ENCODE results near the gene LYRM9. TPM values are rescaled to one million over a fixed set of nuclear protein-coding genes. Genes with fewer than 3 reads are reported as not detected.

Gene LYRM9
- total and polyA plus RNA-seq, 2 of the 8 experiments (the other 6 are each of a cell fraction or from before 2014, with no cell fraction given): 4.3 to 5.2 TPM

DNA sequence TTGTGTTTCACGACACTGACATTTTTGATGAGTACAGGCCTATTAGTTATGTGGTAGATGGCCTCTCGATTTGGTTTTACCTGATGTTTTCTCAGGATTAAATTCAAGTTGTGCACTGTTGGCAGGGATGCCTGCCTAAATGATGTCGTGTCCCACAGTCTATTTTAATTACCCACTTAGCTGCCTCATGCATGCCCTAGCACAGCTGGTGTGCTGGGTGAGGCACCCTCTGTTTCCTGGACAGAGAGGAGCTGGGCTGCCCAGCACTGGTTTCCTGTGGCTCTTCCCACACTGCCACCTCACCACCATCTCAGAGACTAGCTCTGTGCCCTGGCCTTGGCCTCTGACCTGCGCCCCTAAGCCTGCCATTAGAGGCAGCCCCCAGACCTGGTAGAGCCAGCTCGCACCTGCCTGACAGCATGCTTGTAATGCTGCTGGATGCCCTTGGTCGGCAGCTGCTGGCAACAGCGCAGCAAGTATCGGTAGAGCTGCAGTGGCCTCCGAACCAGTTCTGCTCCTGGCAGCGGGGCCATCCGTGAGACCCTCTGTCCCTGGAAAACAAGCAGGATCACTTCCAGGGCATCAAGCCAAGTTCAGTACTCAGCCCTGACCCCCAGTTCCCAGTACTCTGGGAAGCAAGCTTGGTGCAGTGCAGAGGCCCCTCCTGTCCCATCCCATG lies 10.9 kb downstream of the LYRM9 start:
- H4K20me1 ChIP-seq (replicated peaks in 1 of 2; ENCODE audit: control insufficient read depth in 1 of 2, insufficient read depth in 2 of 2, low read length in 2 of 2): no peaks in the 10 kb centered on the region
- H3K9me3 ChIP-seq (ENCODE audit: insufficient read depth in 2 of 2, low read depth in 1 of 2, low read length in 1 of 2): no peaks in the 10 kb centered on the region
- H4K91ac ChIP-seq (replicated peaks; ENCODE audit: insufficient read length, low read length): no peak overlapping the region
- H3K36me3 ChIP-seq (ENCODE audit: control insufficient read depth in 2 of 4, insufficient read depth in 4 of 4, low read length in 3 of 4): no peaks in the 10 kb centered on the region
- no peaks in the 10 kb centered on the region for H3K23me2 ChIP-seq (ENCODE audit: low read depth, low read length)
- H3K18ac ChIP-seq (ENCODE audit: extremely low read depth, low read length): no peak overlapping the region
- H3K4me1 ChIP-seq (replicated peaks in 1 of 4; ENCODE audit: control insufficient read depth in 3 of 4, insufficient read depth in 4 of 4, low read length in 3 of 4): no peaks in the 10 kb centered on the region; a peak in 1 of 7 replicates
- no peak overlapping the region for H3K9ac ChIP-seq (replicated peaks in 1 of 4; ENCODE audit: extremely low read depth in 1 of 4, low read depth in 3 of 4, low read length in 3 of 4)
- ChIA-PET CTCF (ENCODE audit: partially characterized antibody) (interaction anchor here (0.7 to 16.1 kb wide), 18 partner anchors 8 to 480 kb away, joined by 3 to 299 read pairs (median 6); partner anchors contain the start of genes LYRM9 and NOS2), POLR2A (ENCODE audit: partially characterized antibody) (no interaction called here)
- no peak overlapping the region for H3K56ac ChIP-seq (replicated peaks; ENCODE audit: insufficient read length, low read depth, low read length)
- H3K79me2 ChIP-seq (ENCODE audit: control insufficient read depth in 1 of 2, insufficient read depth in 2 of 2, low read length in 2 of 2): no peaks in the 10 kb centered on the region
- no peak overlapping the region for H4K5ac ChIP-seq (ENCODE audit: insufficient read length, low read depth, low read length)
- 92% methylated on average over 11 of the region's 11 CpGs; no CpG with 5 or more reads in 1 of the 2 experiments for WGBS, 2 experiments (ENCODE audit: extremely low coverage in 1 of 2, insufficient coverage in 1 of 2, insufficient read length in 1 of 2, insufficient replicate concordance in 2 of 2, low coverage in 1 of 2, low lambda C conversion rate in 2 of 2, missing lambda C conversion rate in 1 of 2)
- H2AK5ac ChIP-seq (ENCODE audit: low read depth, low read length): no peak overlapping the region
- FAIRE-seq: no peak
- H2AFZ ChIP-seq (ENCODE audit: low read length): no peak overlapping the region
- H2BK12ac ChIP-seq (ENCODE audit: low read depth, low read length): no peak overlapping the region
- no peak for DNase-seq (ENCODE audit: low read depth in 1 of 2, low spot score in 2 of 2)
- H2BK120ac ChIP-seq (replicated peaks; ENCODE audit: low read depth, low read length): no peak overlapping the region
- H3K27ac ChIP-seq (ENCODE audit: low read depth, low read length): no peak overlapping the region
- H2BK5ac ChIP-seq (ENCODE audit: low read depth, low read length): no peak overlapping the region
- no peak overlapping the region for H3K4ac ChIP-seq (replicated peaks; ENCODE audit: insufficient read length, low read depth, low read length)
- H3K4me3 ChIP-seq (ENCODE audit: extremely low read depth in 1 of 4, insufficient read depth in 2 of 4, low read depth in 3 of 4, low read length in 4 of 4): no peak overlapping the region
- H3K79me1 ChIP-seq (ENCODE audit: low read depth, low read length): no peaks in the 10 kb centered on the region
- no peak overlapping the region for H3K23ac ChIP-seq (ENCODE audit: insufficient read length)
- H4K8ac ChIP-seq (ENCODE audit: extremely low read depth, insufficient read depth, low read length): no peak overlapping the region
- H3K27me3 ChIP-seq (replicated peaks in 1 of 4; ENCODE audit: control insufficient read depth in 3 of 4, extremely low read depth in 1 of 4, insufficient read depth in 3 of 4, low read length in 3 of 4): no peaks in the 10 kb centered on the region
- H2BK15ac ChIP-seq (ENCODE audit: low read length): no peak overlapping the region
- no peak overlapping the region for H3K4me2 ChIP-seq (ENCODE audit: insufficient read depth in 1 of 2, low read depth in 2 of 2, low read length in 2 of 2)
- no peak overlapping the region for H2BK20ac ChIP-seq (ENCODE audit: low read length)
- H3K14ac ChIP-seq (ENCODE audit: insufficient read length): no peak overlapping the region
- TF ChIP-seq BRCA1 (IDR thresholded peaks at IDR 0.05; ENCODE audit: low read depth, low read length): no peak
- no peak for TF ChIP-seq SIX5 (IDR thresholded peaks at IDR 0.05; ENCODE audit: low read depth, low read length)
- TF ChIP-seq SIRT6 (IDR thresholded peaks at IDR 0.05; ENCODE audit: low read length): no peak
- no peak for TF ChIP-seq TCF12 (IDR thresholded peaks at IDR 0.05; ENCODE audit: low read depth, low read length)
- no peak for TF ChIP-seq SP4 (IDR thresholded peaks at IDR 0.05; ENCODE audit: low read length)
- no peak for TF ChIP-seq POLR2AphosphoS5 (IDR thresholded peaks at IDR 0.05; ENCODE audit: low read depth, low read length)
- no peak for TF ChIP-seq EZH2 (IDR thresholded peaks at IDR 0.05; ENCODE audit: low read depth, low read length, severe bottlenecking)
- TF ChIP-seq PHF8 (conservative IDR thresholded peaks at IDR 0.05; ENCODE audit: low read depth, low read length): no peak
- TF ChIP-seq CBX5 (IDR thresholded peaks at IDR 0.05; ENCODE audit: low read depth, low read length): no peak
- no peak for TF ChIP-seq SRF (IDR thresholded peaks at IDR 0.05; ENCODE audit: low read depth, low read length)
- no peak for TF ChIP-seq RFX5 (IDR thresholded peaks at IDR 0.05; ENCODE audit: borderline replicate concordance, low read depth, low read length)
- no peak for TF ChIP-seq CREB1 (IDR thresholded peaks at IDR 0.05)
- no peak for TF ChIP-seq NANOG (IDR thresholded peaks at IDR 0.05; ENCODE audit: insufficient read depth, low read depth, low read length, poor library complexity, severe bottlenecking)
- TF ChIP-seq EGR1 (IDR thresholded peaks at IDR 0.05; ENCODE audit: borderline replicate concordance, low read depth, low read length): no peak
- TF ChIP-seq FOSL1 (IDR thresholded peaks at IDR 0.05; ENCODE audit: insufficient read depth, low read depth, low read length): no peak

Data from H1 (cell line).